EL (cell line): Measurements from ENCODE around the gene RIMS1.
A peak's percentile ranks its signal among the peaks of the same experiment; 100 is the strongest.
"Not testable (repeated sequence)": the region's sequence is repeated elsewhere in the genome, so short reads cannot be mapped to it uniquely, and the experiment has no call there.

Experiments
- DNase-seq: peaks from one replicate; pipeline ENCODE4 v3.0.0-alpha.2; 2016

RIMS1 gene

GRCh38 chr6:72246926-72247325, 360.6 kb downstream of the RIMS1 start:
- no peak for DNase-seq

GRCh38 chr6:72248621-72249020, 362.3 kb downstream of the RIMS1 start:
- peak; percentile 36 for DNase-seq

- no peak for DNase-seq
Observed at GRCh38 chr6:72250664-72251063, 364.3 kb downstream of the RIMS1 start.

- DNase-seq = peak; percentile 57
Observed at GRCh38 chr6:72260489-72260888, 374.1 kb downstream of the RIMS1 start.

- no peak for DNase-seq
Observed at GRCh38 chr6:72261554-72261953, 375.2 kb downstream of the RIMS1 start.

GRCh38 chr6:72262254-72262653, 375.9 kb downstream of the RIMS1 start:
- DNase-seq = no peak

- no peak for DNase-seq
Observed at GRCh38 chr6:72267470-72267869, 381.1 kb downstream of the RIMS1 start.

- no peak for DNase-seq
Observed at GRCh38 chr6:72271531-72271930, 385.2 kb downstream of the RIMS1 start.

- DNase-seq = peak; percentile 79
Observed at GRCh38 chr6:72272958-72273357, 386.6 kb downstream of the RIMS1 start.

GRCh38 chr6:72275888-72276287, 389.5 kb downstream of the RIMS1 start:
- no peak for DNase-seq

- no peak for DNase-seq
Observed at GRCh38 chr6:72282201-72282600, 395.9 kb downstream of the RIMS1 start.

GRCh38 chr6:72283571-72283970, 397.2 kb downstream of the RIMS1 start:
- DNase-seq = no peak

GRCh38 chr6:72286911-72287311, 400.6 kb downstream of the RIMS1 start:
- peak; percentile 78 for DNase-seq

GRCh38 chr6:72287801-72288200, 401.5 kb downstream of the RIMS1 start:
- DNase-seq = no peak

GRCh38 chr6:72288592-72288991, 402.2 kb downstream of the RIMS1 start:
- no peak for DNase-seq

GRCh38 chr6:72290620-72291019, 404.3 kb downstream of the RIMS1 start:
- no peak for DNase-seq

GRCh38 chr6:72296375-72296774, 410.0 kb downstream of the RIMS1 start:
- no peak for DNase-seq

GRCh38 chr6:72305971-72306370, 419.6 kb downstream of the RIMS1 start:
- no peak for DNase-seq

GRCh38 chr6:72316675-72317380, 430.5 kb downstream of the RIMS1 start:
- no peak for DNase-seq

- DNase-seq = peak; percentile 51
Observed at GRCh38 chr6:72321788-72322187, 435.4 kb downstream of the RIMS1 start.

- DNase-seq = no peak
Observed at GRCh38 chr6:72322771-72323170, 436.4 kb downstream of the RIMS1 start.

- DNase-seq = no peak
Observed at GRCh38 chr6:72324591-72324990, 438.2 kb downstream of the RIMS1 start.

GRCh38 chr6:72328775-72329174, 442.4 kb downstream of the RIMS1 start:
- DNase-seq = no peak

GRCh38 chr6:72335203-72335602, 448.9 kb downstream of the RIMS1 start:
- DNase-seq = not testable (repeated sequence)

GRCh38 chr6:72348926-72349325, 462.6 kb downstream of the RIMS1 start:
- DNase-seq = peak; percentile 32
